Endodermal cell (in vitro differentiated cells): ENCODE results near the gene TMC8. TPM values are rescaled to one million over a fixed set of nuclear protein-coding genes. Genes with fewer than 3 reads are reported as not detected.
A peak's percentile ranks its signal among the peaks of the same experiment; 100 is the strongest.

ENCODE experiments used
- DNase-seq: peaks from one replicate; pipeline ENCODE4 v3.0.0-alpha.2; 2017
- H3K27ac ChIP-seq: 2 replicates; pipeline ENCODE4 v1.5.1; 2013; ENCODE audit warnings: mild to moderate bottlenecking, low read depth, low read length, moderate library complexity
- H3K27me3 ChIP-seq: 2 replicates; pipeline ENCODE4 v1.6.1; 2013; ENCODE audit warnings: mild to moderate bottlenecking, low read length, moderate library complexity; ENCODE audit not compliant: insufficient read depth, control insufficient read depth, poor library complexity, severe bottlenecking
- H3K36me3 ChIP-seq: 2 replicates; pipeline ENCODE4 v1.7.0; 2013; ENCODE audit warnings: mild to moderate bottlenecking, low read length, moderate library complexity; ENCODE audit not compliant: control insufficient read depth, insufficient read depth
- H3K4me1 ChIP-seq: one replicate; pipeline ENCODE4 v1.7.0; 2013; ENCODE audit warnings: low read length; ENCODE audit not compliant: control insufficient read depth, insufficient read depth
- H3K4me3 ChIP-seq: 2 replicates; pipeline ENCODE4 v1.5.1; 2013; ENCODE audit warnings: mild to moderate bottlenecking, low read length, moderate library complexity
- H3K9ac ChIP-seq: 2 replicates; pipeline ENCODE4 v1.6.1; 2013; ENCODE audit warnings: mild to moderate bottlenecking, low read length, moderate library complexity; ENCODE audit not compliant: poor library complexity, severe bottlenecking; ENCODE audit errors: extremely low read depth
- H3K9me3 ChIP-seq: 2 replicates; pipeline ENCODE4 v1.6.1; 2013; ENCODE audit warnings: mild to moderate bottlenecking, low read length, moderate library complexity; ENCODE audit not compliant: control insufficient read depth
- H3K27ac Mint-ChIP-seq: 2 replicates; pipeline ENCODE4 v1.8.0; 2020; ENCODE audit warnings: mixed read lengths
- H3K27me3 Mint-ChIP-seq: 2 replicates; pipeline ENCODE4 v1.8.0; 2021; ENCODE audit warnings: mild to moderate bottlenecking, mixed read lengths; ENCODE audit not compliant: insufficient read depth
- H3K36me3 Mint-ChIP-seq: 2 replicates; pipeline ENCODE4 v1.8.0; 2020; ENCODE audit warnings: low read depth, mixed read lengths
- H3K4me1 Mint-ChIP-seq: 2 replicates; pipeline ENCODE4 v1.8.0; 2020; ENCODE audit warnings: mixed read lengths
- H3K4me3 Mint-ChIP-seq: 2 replicates; pipeline ENCODE4 v1.8.0; 2020; ENCODE audit warnings: mild to moderate bottlenecking, moderate library complexity, mixed read lengths
- H3K9me3 Mint-ChIP-seq: 2 replicates; pipeline ENCODE4 v1.8.0; 2020; ENCODE audit warnings: mild to moderate bottlenecking, mixed read lengths
- WGBS, 2 experiments: methylation state at CpG; one replicate each; pipeline versions ENCODE4 v1.1.5 to v1.1.7; 2013; ENCODE audit warnings: missing lambda C conversion rate in 2 of 2, mixed read lengths in 1 of 2; ENCODE audit not compliant: insufficient coverage in 1 of 2, insufficient read length in 1 of 2; 5-methylcytosine and 5-hydroxymethylcytosine counted together
- total RNA-seq, 2 donors: library from RNA; stranded (reverse); fragmentation: NEBNext Ultra II Directional in 1 of 2; extraction: Animal tissue kit (Norgen Biotek cat#: 25700) in 1 of 2; gene quantifications; 2 replicates in 1 of 2; 3 replicates in 1 of 2; pipeline ENCODE4 v1.2.1, GENCODE V29; 2021
- TF ChIP-seq, protein P1 (sequence below): fragments of 200-600 bp; sonication (generic); conservative IDR thresholded peaks from 2 replicates; pipeline ENCODE4 v1.5.0; 2021; ENCODE audit warnings: antibody characterized with exemption, mild to moderate bottlenecking

Gene TMC8
- total RNA-seq, 2 donors from 2014 or later = 0.90 to 3.0 TPM

DNA sequence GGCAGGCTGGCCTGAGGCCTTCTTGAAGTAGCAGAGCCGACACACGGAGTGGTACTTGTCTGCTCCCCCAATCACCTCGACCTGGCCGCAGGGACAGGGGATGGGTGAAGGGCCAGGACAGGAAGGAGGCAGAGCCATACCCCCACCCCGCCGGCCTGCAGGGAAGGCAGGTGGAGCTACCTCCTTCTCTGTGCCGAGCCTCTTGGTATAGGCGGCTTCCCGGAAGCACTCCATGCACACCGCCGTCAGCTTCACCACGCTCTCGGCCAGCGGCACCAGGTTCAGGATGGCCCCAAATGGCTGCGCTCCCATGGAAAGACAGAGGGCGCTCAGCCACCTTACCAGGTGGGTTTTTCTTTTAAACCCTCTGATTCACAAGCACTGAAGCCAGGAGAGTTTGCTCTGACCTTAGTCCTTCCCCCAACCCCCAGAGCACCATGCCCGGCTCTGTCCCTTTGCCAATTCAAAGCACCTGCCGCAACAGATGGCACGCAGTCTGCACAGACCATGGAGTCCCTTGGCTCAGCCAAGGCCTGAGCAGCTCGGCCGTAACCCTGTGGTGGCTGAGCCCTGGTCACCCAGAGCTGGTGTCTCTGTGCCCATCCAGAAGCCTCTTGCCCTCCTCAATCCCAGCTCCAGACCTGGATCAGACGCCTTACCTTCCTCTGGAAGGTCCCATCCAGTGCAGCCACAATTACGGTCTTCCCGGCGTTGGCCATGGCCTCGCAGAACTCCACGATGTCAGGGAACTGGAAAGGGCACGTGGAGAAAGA lies 44.5 kb downstream of the TMC8 start:
- peak overlapping the region; percentile 75 for H3K27ac Mint-ChIP-seq
- 93% methylated on average over 15 to 28 of the region's 28 CpGs for WGBS, 2 experiments
- DNase-seq = peak; percentile 91
- Histone ChIP-seq H3K36me3 (peaks cover 59% of the 10 kb centered on the region), H3K9ac (no peak overlapping the region), H3K4me3 (no peak overlapping the region), H3K4me1 (peaks cover 4% of the 10 kb centered on the region), H3K9me3 (no peaks in the 10 kb centered on the region), H3K27me3 (no peaks in the 10 kb centered on the region), H3K27ac (no peak overlapping the region)
- TF ChIP-seq, protein P1, sequence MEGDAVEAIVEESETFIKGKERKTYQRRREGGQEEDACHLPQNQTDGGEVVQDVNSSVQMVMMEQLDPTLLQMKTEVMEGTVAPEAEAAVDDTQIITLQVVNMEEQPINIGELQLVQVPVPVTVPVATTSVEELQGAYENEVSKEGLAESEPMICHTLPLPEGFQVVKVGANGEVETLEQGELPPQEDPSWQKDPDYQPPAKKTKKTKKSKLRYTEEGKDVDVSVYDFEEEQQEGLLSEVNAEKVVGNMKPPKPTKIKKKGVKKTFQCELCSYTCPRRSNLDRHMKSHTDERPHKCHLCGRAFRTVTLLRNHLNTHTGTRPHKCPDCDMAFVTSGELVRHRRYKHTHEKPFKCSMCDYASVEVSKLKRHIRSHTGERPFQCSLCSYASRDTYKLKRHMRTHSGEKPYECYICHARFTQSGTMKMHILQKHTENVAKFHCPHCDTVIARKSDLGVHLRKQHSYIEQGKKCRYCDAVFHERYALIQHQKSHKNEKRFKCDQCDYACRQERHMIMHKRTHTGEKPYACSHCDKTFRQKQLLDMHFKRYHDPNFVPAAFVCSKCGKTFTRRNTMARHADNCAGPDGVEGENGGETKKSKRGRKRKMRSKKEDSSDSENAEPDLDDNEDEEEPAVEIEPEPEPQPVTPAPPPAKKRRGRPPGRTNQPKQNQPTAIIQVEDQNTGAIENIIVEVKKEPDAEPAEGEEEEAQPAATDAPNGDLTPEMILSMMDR = peak; percentile 74
- peaks cover 41% of the 10 kb centered on the region for H3K36me3 Mint-ChIP-seq
- H3K4me1 Mint-ChIP-seq = peaks cover 20% of the 10 kb centered on the region
- no peak overlapping the region for H3K4me3 Mint-ChIP-seq
- no peaks in the 10 kb centered on the region for H3K9me3 Mint-ChIP-seq
- H3K27me3 Mint-ChIP-seq = no peaks in the 10 kb centered on the region

DNA sequence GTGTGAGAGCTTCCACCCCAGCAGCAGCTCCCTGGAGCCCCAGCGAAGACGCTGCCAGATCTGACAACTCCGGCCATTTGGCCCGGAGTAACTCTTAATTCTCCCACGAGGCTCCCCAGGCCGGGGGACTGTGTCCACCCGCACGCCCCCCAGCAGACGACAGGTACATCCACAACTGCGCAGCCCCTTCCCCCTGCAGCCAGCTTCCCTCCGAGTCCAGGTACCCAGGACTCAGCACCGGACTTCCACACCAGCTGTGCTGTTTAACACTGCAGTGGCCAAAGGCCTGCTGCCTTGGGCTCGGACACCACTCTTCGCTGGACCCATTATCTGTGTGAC lies 45.0 kb downstream of the TMC8 start:
- Histone ChIP-seq H3K27ac (no peak overlapping the region), H3K36me3 (peaks cover 65% of the 10 kb centered on the region), H3K9me3 (no peaks in the 10 kb centered on the region), H3K4me3 (no peak overlapping the region), H3K27me3 (no peaks in the 10 kb centered on the region), H3K9ac (no peak overlapping the region), H3K4me1 (peaks cover 4% of the 10 kb centered on the region)
- Mint-ChIP-seq H3K4me1 (peaks cover 20% of the 10 kb centered on the region), H3K27me3 (no peaks in the 10 kb centered on the region), H3K4me3 (no peak overlapping the region), H3K9me3 (no peaks in the 10 kb centered on the region), H3K36me3 (peaks cover 46% of the 10 kb centered on the region), H3K27ac (no peak overlapping the region)
- TF ChIP-seq, protein P1 = no peak
- WGBS, 2 experiments = 95 to 96% methylated on average over 14 of the region's 14 CpGs
- no peak for DNase-seq

DNA sequence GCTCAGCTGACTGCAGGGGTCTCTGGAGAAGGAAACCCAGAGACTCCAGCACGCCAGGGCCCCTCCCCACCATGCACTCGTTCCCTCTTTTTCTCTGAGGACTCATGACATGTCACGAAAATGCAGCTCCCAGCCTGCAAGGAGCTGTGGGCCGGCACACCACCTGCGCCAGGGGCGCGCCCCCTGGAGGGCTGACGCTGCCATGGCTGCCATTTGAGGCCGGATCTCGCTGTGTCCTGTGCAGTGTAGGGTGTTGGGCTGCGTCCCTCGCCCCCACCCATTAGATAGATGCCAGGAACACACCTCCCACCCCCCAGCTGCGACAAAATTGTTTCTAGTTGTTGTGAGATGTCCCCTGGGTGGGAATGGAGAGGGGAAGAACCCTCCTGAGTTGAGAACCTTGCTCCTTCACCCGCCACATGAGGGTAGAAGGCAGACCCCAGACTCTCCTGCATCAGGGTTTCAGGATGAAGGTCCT lies 46.0 kb downstream of the TMC8 start:
- peaks cover 20% of the 10 kb centered on the region for H3K4me1 Mint-ChIP-seq

More for the DNA sequence above, 46.0 kb downstream of the TMC8 start:
- no peaks in the 10 kb centered on the region for H3K9me3 Mint-ChIP-seq
- peaks cover 54% of the 10 kb centered on the region for H3K36me3 Mint-ChIP-seq
- Histone ChIP-seq H3K27ac (no peak overlapping the region), H3K4me3 (no peak overlapping the region), H3K9me3 (no peaks in the 10 kb centered on the region), H3K9ac (no peak overlapping the region), H3K27me3 (no peaks in the 10 kb centered on the region), H3K4me1 (peaks cover 4% of the 10 kb centered on the region), H3K36me3 (peaks cover 70% of the 10 kb centered on the region)
- H3K4me3 Mint-ChIP-seq = no peak overlapping the region
- TF ChIP-seq, protein P1 = peak; percentile 97
- H3K27ac Mint-ChIP-seq = peak overlapping the region; percentile 72
- DNase-seq = peak; percentile 97
- no peaks in the 10 kb centered on the region for H3K27me3 Mint-ChIP-seq
- 43 to 78% methylated on average over 6 to 11 of the region's 14 CpGs for WGBS, 2 experiments
